ENCODE results near the gene KRT32.

DNA sequence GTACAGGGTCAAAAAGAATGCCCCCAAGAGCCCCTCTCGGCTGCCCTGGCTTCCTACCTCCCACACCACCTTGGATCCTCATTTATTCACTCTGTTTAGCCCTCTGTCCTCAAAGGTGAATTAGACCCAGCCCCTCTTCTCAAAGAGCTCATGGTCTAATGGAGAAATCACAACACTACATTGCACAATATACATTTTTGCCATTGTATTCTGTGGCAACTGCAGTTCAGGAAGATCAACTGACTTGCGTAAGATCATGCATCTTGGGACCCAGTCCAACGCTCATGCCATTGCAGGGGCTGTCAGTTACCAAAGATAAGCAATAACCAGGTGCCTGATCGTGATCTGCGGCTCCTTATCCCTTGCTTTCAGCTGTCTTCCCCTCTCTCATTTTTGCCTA lies 27.8 kb downstream of the KRT32 start:
- TF ChIP-seq, protein P1, sequence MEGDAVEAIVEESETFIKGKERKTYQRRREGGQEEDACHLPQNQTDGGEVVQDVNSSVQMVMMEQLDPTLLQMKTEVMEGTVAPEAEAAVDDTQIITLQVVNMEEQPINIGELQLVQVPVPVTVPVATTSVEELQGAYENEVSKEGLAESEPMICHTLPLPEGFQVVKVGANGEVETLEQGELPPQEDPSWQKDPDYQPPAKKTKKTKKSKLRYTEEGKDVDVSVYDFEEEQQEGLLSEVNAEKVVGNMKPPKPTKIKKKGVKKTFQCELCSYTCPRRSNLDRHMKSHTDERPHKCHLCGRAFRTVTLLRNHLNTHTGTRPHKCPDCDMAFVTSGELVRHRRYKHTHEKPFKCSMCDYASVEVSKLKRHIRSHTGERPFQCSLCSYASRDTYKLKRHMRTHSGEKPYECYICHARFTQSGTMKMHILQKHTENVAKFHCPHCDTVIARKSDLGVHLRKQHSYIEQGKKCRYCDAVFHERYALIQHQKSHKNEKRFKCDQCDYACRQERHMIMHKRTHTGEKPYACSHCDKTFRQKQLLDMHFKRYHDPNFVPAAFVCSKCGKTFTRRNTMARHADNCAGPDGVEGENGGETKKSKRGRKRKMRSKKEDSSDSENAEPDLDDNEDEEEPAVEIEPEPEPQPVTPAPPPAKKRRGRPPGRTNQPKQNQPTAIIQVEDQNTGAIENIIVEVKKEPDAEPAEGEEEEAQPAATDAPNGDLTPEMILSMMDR (IDR thresholded peaks at IDR 0.05): no peak
- TF ChIP-seq POLR2A (IDR thresholded peaks at IDR 0.05): no peak

Measured in vagina (tissue), 2 donors.